Stimulated activated CD8-positive, alpha-beta memory T cell treated with anti-CD3 and anti-CD28 coated beads, Interleukin-12 subunit alpha, Interleukin-12 subunit beta, amount 100 ng/mL, for 1 hour (primary cell): ENCODE results near the gene GPR6.

Experiments
- DNase-seq: peaks from one replicate; pipeline ENCODE4 v3.0.0-alpha.2; 2020; ENCODE audit warnings: low read depth

The GPR6 gene, protein sequence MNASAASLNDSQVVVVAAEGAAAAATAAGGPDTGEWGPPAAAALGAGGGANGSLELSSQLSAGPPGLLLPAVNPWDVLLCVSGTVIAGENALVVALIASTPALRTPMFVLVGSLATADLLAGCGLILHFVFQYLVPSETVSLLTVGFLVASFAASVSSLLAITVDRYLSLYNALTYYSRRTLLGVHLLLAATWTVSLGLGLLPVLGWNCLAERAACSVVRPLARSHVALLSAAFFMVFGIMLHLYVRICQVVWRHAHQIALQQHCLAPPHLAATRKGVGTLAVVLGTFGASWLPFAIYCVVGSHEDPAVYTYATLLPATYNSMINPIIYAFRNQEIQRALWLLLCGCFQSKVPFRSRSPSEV

DNA sequence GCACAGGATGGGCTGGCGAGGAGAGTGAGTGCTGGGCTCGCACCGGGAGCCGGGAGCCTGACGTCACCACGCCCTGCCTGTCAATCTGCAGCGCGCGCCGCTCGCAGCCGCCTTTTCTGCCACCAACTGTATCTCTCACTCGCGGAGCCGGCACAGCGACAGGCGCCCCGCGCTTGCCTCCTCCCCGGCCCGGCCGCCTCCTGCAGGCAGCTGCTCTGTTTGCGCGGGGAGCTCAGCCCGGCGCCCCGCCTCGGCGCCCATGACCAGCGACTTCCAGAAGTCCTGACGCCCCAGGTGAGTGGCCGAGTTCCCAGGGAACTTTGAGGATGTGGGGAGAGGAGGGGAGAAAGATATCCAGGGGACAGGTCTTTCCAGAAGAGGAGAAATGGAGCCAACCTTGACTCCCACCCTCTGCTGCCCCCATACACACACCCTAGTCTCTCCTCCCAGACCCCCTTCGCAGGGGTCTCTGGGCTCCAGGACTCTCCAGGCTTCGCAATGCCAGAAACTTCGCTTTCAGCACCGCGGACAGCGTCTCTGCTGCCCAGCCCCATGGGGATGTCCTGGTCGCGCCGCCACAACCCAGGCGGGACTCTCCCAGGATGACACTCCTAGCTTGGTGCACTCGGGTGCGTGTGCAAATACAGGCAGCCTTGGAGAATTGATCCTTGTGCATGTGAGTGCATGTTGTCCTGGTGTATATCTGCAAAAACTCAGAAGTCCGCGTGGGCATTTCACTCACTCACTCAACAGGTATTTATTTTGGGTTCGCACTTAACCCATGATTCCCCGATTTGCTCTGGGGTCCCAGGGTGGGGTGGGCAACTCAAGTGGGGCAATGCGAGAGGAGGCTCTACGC is at the start of gene GPR6:
Gene GPR6, plus strand, starts transcription at position 138 of the 859 bp plus-strand sequence. CDS start 802 bp downstream, outside the sequence.
- no peak for DNase-seq

DNA sequence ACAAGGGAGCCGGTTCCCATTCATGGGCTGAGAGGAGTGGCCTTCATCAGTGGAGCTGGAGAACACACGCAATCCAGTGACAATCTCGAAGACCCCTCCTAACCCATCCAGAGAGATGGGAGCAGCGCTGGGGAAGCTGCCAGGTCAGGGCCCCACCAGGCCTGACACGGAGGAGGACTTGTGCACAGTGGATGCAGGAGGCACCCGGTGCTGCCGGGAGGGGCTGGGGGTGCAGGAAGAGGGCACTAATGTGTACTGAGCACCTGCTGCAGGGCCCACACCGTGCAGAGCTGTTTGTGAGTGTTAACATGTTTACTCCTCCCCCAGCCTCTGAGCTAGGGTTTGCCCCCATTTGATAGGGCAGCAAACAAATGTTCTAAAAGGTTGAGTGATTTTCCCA is 43.8 kb upstream of the GPR6 start:
- DNase-seq, result no peak

DNA sequence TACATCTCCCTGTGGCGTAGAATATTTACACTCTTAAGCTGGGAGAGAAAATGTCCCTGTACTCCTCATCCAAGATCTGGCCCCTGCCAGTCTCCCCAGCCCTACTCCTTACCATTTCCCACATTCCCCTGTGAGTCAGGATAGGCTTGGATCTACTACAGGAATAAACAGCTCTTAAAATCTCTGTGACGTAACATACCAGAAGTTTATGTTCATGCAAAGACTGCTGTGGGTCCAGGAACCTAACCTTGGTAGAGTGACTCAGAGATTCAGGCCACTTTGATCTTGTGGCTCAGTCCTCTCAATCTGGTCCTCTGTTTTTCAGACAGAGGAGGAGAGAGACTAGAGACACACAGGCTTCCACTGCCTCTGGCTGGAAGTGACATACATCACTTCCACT is 38.5 kb upstream of the GPR6 start:
- no peak for DNase-seq

DNA sequence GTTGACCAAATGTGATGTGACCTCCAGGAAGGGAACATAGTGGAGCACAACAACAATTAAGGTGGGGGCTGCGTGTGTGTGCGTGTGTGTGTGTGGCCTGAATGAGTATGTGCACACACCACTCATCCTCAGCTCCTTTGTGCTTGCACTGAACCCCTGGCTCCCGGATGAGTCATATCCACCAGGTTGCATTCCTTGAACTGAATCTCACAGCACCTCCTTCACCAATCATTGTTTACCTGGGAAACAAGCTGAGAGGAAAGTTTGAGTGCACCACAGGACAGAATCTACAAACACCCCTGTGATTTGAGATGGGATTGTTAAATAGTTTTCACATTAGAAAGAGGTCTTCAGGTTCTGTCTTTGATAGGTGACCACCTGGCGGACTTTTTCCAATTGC is 33.7 kb upstream of the GPR6 start:
- DNase-seq, result no peak

DNA sequence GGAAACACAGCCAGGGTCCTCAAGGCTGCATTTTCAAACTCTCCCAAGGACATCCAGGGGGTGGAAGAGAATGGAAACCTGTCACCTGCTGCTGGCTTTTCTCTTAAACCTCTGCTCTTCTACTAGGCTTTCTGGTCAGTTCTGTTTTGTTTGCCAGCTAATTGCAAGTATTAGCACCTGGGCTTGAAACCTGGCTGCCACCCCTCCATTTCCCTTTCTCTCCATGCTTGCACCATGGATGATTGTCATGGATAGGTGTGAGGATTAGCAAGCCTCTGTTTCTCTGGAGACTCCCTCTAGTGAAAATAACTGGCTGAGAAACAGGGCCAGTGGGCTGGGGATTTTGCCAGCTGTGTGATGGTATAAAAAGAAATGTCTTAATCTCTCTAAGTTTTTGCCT is 33.0 kb upstream of the GPR6 start:
- DNase-seq, result no peak

DNA sequence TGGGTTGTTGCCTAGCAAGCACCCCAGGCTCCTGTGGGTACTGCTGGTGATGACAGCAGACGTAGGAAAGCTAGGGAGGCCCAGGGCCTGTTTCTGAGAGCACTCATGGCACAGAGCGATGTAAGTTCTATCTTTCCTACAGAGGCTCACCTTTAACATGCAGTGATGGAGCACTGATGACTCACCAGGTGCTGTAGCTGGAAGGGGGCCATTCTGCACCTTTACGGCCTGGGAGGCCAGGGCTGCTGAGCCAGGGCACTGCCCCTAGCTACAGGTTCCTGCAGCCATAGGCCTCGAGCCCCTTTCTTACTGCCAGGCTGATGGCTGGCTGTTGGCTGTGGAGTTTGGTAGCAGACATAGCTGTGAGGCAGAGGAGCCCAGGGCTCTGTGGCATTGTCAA is 31.1 kb upstream of the GPR6 start:
- no peak for DNase-seq

DNA sequence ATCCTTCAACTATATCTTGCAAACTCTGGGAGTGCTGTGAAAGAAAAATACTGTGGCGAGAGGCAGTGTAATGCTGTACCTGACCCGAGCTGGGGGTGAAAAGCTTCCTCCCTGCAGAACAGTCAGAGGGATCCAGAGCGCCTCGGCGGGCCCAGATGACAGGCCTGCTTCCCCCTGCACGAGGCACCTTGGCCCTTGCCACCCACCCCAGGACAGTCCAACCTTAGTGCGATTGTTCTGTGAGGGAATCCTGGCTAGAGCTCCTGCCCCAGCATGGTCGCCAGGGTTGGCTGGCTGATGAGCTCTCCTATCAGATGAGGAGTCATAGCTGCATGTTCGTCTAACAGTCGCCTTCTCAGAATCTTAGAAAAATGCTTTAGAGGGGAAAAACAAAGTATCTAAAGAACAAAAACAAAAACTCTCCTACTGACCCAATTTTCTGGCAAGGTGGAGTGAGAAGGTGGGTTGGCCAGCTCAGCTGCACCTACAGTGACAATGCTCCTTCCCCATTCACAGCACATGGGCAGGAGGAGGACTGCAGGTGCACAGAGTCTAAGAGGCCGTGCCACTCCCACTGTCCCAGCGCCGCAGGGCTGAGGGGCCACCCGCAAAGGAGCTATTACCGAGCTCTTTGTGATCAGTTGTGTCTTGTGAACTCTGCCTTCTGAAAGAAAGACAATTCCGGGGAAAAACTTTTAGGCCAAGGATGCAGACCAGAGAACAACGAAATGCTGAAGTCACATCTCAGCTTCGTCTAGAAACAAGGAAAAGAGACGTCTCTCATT is 28.6 kb upstream of the GPR6 start:
- DNase-seq, result no peak

DNA sequence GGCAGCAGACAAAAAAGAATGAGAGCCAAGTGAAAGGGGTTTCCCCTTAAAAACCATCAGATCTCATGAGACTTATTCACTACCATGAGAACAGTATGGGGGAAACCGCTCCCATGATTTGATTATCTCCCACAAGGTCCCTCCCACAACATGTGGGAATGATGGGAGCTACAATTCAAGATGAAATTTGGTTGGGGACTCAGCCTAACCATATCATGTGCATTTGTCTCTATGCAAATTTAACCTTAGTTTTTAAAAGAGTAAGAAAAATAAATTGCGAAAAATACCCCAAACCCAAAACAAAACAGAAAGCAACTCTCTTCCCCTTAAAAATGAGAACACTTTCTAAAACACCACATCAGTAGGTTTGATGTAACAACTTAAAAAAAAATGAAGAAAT is 22.6 kb upstream of the GPR6 start:
- DNase-seq, result no peak

DNA sequence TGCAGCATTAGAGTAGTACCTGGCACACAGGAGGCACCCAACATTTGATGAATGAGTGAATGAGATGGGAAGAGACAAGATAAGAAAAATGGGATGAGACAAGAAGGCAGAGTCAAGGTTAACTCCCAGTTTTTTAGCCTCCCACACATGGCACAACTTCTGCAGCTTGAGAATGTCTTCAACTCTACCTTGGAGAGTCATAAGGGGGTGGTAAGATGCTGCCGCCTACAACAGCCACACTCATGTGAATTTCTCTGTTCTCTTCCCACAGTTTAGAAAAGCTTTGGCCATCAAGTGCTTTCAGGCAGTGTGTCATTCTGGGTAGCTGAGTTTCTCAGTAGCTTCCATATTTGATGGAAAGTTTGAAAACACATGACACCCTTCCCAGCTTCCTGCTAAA is 19.5 kb upstream of the GPR6 start:
- DNase-seq, result no peak

DNA sequence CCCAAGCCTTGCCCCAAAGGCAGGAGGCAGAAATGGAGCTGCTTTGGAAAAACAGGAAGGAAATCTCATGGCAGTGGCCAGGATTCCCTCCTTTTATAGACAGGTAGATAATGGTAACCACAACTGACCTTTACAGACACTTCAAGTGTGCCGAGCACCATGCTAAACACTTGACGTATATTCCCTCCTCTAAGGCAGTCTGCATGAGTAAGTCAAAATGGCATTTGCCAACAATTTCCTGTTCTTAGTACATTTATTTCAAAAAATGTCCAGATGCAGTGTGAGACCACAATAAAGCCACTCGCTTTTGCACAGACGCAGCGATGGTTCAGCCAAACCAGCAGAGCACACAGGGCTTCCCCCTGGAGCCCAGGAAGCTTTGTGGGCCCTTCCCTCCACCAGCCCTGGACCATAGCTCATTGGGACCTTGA is 16.5 kb upstream of the GPR6 start:
- no peak for DNase-seq

DNA sequence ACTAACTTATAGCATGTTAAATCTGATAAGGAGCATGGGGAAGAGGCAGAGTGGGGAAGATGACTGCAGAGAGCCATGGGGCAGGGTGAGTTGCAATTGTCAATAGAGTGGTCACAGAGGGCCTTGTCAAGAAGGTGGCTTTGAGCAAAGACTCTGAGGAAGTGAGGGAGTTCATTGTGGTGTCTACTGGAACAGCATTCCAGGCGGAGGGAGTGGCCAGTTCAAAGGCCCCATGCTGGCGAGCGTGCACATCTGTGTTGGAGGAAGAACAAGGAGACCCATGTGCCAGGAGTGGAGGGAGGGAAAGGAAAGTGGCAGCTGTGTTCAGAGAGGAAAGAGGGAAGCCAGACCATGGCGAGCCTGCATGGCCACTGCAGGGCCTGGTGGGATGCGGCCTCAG is 15.8 kb upstream of the GPR6 start:
- DNase-seq, result no peak

DNA sequence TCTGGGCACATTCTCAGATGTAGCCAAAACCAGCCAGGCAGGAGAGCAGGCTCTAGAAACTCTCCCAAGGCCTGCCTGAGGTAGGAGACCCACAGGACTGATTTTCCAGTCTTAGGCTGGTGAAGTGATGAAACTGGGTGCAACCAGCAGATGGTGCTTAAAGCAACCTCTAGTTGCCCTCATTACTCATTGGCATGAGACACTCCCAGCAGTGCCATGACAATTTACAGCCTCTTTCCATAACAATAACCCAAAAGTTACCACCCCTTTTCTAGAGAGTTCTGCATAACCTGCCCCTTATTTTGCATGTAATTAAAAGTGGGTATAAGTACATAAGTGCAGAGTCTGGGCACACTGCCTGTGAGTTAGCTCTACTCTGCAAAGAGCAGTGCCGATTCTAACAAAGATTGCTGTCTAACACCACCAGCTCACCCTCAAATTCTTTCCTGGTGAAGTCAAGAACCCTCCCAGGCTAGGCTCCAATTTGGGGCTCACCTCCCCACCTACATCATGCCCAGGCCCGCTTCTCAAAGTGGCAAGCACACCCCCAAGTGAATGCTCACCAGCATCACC is 14.4 kb upstream of the GPR6 start:
- no peak for DNase-seq

DNA sequence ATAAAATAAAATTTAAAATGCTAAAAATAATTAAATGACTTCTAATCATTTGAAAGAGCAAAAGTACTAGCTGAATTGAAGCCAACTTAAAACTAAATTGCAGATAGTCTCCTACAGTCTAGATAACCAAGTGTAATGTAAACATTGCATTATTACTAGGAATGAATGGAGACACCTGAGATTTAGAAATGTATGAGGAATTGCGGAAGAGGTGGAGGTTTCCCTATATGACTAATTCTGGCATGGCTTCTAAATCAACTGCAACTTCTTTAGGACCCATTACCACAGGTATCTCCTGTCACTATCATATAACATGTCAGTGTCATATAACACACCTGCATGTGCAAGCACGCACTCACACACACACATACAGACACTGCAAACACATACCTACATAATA is 13.2 kb upstream of the GPR6 start:
- DNase-seq, result no peak

DNA sequence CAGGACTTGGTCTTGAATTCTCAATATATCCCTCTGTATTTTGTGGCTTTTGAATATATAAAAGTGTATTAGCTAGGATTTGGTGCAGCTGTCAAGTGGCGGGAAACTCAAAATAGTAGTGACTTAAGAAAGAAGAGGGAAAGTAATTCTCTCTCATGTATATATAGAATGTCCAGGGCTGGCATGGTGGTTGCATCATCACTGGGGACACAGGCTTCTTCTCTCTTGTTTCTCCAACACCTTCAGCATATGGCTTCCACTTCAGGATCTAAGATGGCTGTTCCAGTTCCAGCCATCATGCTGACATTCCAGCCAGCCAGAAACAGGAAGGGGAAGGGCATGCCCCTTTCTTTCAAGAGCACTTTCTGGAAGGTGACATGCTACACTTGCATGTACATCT is 11.8 kb upstream of the GPR6 start:
- DNase-seq, result no peak

DNA sequence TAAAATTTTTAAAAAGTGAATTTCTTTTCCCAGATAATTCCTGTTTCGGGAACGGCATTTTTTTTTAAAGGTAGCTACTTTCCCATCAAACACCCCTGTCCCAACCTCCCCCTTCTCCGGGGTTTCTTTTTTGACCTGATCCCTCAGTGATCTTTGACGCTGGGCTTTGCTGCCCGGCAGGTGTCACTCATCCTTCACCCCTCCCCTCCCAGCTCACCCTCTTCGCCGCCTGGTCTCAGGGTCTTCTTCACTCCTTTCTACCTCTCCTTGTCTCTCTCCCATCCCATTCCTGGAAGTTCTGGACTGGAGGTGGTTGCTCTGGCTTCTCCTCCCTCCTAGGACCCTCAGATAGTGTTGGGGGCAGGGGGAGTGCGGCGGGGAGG is 329 bp upstream of the GPR6 start:
- DNase-seq, result no peak

DNA sequence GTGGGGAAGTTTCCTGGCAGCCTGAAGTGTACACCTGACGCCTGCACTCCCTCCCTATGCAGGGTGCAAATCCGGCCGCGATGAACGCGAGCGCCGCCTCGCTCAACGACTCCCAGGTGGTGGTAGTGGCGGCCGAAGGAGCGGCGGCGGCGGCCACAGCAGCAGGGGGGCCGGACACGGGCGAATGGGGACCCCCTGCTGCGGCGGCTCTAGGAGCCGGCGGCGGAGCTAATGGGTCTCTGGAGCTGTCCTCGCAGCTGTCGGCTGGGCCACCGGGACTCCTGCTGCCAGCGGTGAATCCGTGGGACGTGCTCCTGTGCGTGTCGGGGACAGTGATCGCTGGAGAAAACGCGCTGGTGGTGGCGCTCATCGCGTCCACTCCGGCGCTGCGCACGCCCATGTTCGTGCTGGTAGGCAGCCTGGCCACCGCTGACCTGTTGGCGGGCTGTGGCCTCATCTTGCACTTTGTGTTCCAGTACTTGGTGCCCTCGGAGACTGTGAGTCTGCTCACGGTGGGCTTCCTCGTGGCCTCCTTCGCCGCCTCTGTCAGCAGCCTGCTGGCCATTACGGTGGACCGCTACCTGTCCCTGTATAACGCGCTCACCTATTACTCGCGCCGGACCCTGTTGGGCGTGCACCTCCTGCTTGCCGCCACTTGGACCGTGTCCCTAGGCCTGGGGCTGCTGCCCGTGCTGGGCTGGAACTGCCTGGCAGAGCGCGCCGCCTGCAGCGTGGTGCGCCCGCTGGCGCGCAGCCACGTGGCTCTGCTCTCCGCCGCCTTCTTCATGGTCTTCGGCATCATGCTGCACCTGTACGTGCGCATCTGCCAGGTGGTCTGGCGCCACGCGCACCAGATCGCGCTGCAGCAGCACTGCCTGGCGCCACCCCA is 1.2 kb downstream of the GPR6 start:
- DNase-seq, result no peak

DNA sequence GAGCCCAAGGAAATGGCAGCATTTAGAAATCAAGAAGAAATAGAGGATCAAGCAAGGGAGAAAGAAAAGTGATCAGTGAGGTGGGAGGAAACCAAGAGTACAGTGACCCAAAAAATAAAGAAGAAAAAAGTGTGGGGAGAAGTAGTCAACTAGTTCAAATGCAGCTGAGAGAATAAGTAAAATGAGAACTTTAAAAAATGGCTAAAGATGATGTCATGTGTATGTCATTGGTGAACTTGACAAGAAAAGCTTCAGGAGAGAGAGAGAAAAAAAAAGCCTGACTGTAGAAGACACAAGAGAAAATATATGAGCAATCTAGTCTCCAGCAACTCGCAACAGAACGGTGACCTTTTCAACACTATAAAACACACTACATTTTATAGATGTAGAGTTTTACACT is 6.3 kb downstream of the GPR6 start:
- no peak for DNase-seq

DNA sequence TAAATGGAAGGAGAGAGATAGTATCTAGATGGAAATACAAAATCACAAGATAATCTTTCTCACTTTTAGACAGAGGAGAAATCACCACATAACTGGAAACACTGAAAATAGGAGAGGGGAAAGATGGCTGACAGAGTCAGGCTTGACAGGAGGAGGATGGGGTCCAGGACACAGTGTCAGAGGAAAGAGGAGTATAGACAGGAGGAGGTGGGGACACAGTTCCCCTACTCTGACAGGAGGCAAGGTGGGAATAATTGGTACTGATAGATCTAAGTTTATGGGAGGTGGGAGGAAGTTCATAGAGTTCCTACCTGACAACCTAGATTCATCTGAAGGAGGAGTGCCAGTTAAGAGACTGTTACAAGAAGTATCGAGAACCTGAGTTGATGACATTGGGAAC is 9.1 kb downstream of the GPR6 start:
- DNase-seq, result no peak

DNA sequence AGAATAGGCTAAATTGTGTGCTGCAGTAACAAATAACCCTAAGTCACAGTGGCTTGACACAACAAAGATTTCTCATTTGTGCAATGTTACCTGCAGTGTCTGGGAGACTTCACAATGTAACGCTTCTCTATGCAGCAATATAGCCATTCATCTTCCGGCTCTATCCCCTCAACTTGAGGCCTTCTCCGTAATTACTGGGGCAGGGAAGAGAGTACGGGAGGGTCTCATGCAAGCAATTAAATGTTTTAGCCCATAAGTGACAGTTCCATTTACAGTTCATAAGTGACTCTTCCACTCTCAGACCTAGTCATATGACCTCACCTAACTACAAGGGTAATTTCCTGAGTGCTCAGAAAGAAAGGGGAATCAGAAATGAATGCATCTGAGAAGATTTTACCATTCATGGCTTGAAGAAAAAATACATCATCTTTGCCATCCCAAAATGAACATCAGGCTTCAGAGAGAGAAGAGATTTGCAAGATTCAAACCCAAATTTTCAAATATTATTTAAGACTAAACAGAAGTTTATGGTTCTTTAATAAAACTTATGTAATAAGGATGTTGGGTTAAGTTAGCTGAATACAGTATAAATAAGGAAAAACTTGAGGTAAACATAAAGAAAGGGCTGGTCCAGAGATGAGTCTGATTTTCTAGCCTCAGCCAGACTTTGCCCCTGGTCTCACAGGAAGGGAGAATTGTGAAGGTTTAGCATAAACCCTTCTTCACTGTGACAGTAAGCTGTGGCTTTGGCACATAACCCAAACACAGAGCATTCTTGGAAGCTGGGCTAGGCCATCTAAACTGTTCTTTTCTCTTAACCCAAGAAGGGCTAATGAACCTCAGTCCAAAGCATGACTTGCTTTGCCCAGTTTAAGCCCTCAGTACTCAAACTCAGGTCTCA is 13.3 kb downstream of the GPR6 start:
- DNase-seq, result no peak

DNA sequence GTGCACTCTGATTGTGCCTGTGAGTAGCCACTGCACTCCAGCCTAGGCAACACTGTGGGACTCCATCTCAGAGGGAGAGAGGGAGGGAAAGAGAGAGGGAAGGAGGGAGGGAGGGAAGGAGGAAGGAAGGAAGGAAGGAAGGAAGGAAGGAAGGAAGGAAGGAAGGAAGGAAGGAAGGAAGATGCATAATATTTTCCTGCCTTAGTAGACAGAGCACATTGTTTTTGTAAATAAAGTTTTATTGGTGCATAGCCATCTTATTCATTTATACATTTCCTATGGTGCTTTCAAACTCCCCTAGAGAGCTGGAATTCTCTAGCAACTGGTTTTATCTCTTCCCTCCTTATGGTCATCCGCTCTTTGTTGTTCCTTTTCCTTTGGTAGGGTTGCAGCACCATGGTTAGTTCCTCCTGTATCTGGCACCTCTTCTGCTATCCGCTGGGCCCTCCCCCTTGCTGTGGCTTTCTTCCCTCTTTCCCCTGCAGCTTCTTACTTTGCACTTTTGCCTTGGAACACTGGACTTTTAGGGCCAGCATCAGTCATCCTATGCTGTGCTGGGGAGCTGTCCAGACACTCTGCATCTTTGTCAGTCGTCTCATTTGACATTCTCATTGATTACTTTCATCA is 20.2 kb downstream of the GPR6 start:
- DNase-seq, result no peak
